NCI-H1092 treated with DMSO at 0.1 percent for 48 hours (cell line): ENCODE data around the gene ZNF79.

Experiments
- DNase-seq: peaks from one replicate; lab custom pipeline; 2025; lab: John Stamatoyannopoulos, UW

ZNF79 gene

DNA sequence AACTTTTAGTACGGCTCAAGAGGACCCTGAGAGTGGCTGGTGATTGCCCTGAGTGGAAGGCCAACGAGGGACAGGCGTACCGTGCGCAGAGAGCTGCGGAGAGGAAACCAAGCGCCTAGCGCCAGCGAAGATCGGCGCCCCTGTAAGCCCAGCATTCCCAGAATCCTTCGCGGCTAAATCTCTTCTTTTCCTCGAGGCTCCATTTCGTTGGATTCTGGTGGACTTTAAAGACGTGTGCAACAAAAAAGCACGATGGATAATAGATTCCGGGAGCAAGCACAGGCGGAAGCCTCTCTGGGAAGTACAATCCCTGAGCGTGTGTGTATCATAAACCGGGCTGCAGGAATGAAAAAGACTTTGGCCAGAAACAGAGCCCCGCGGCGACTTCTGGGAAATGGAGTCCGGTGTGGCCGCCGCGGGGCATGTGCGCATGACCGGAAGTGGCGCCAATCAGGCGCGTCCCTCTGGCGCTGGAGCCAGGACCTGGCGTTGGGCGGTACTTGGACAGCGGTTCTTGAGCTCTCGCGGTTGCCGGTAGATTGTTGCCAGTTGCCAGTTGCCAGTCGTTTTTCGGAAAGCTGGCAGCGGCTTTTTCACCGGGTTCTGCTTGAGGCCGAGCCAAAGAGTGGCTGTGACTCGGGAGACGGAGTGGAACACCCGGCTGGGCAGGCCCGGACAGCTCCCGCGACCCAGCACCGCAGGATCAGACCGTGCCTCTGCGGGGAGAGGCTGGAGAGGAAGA, at the start of gene ZNF79:
Gene ZNF79 (plus strand): TSS at position 449 of the 742 bp plus-strand sequence. CDS start 406 bp downstream, outside the sequence.
- peak; percentile 97 for DNase-seq

DNA sequence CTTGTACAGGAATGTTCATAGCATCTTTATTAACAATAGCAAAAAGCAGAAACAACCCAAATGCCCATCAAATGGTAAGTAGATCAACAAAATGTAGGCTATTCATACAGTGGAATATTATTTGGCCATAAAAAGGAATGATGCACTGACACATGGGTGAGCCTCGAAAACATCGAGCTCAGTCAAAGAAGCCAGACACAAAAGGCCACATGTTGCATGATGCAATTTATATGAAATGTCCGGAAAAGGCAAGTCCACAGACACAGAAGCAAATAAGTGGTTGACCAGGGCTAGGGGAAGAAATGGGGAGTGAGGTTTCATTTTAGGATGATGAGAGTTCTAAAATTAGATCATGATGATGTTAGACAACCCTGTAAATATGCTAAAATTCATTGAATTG, 43.7 kb upstream of the ZNF79 start:
- no peak for DNase-seq

DNA sequence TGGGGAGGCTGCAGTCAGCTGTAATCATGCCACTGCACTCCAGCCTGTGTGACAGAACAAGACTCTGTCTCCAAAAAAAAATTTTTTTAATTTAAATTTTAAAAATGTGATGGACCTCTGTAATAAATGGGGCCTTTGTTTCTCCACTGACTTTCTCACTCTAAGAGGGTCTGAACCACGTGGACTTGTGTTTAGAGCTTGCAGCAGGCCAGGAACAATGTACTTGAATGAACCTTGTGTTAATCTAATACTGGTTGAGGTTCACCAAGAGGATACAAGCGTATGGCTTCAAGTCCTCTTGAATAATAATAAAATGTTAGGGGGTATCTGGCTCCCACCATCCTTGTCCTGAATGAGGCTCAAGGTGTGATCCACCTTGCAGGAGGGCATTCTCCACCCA, 41.6 kb upstream of the ZNF79 start:
- no peak for DNase-seq

DNA sequence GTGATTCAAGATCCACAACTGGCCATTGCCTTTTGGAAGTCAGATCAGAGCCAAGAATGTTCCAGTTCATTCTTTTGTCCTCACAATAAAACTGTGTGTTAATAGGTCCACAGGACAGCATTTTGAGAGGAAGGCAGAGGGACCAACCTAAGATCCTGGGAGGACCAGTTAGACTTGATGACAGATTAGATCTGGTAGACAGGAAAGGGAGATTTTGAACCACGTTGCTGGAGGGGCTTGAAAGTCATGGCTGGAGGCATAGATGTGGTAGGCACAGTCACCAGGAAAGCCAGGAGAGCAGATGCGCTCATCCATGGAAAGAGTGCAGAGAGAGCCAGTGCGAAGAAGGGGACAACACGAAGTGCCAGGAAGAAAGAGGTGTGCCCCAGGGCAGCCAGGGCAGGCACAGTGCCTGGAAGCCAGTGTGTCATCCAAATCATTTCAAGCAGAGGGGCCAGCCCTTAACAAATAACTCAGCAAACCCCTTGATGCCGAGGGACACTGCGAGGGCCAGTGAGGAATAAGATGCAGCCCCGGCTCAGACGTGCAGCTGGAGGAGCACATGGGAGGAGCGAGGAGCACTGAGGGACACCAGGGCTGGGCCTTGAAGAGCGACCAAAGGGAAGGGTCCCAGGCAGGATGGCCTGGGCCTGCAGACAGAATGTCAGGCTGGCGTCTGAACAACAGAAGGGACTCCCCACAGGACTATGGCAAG, 40.0 kb upstream of the ZNF79 start:
- no peak for DNase-seq

DNA sequence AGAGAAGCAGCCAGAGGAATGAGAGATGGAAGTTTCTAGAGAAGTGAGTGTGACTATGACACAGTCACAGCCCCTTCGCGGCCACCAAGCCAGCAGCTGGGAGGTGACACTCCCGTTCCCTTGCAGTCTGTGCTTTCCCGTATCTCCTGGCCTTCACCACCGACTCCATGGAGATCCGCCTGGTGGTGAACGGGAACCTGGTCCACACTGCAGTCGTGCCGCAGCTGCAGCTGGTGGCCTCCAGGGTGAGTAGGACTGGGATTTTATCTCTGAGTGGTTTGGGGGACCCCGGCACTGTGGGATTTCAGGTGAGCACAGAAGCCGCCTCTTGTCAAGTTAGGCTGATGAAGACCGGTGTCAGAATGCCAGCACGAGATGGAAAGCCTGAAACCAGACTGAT, 39.3 kb upstream of the ZNF79 start:
- no peak for DNase-seq

DNA sequence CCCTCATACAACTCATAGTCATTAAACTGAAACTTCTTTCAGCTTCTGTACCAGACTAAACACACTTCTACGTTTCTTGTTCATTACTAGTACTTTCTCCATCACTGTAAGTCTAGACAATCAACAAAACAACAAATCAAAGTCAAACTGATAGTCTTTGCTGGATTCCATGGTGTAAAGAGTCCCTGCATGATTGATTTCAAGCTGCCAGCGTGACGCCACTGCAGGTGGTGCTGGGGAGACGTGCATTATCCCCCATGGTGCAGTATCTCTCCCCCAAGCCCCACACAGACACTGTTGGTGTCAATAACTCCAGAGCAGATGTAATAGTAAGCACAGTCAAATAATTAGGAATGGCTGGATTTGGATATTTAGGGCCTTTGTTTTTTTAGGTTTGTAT, 37.9 kb upstream of the ZNF79 start:
- no peak for DNase-seq

DNA sequence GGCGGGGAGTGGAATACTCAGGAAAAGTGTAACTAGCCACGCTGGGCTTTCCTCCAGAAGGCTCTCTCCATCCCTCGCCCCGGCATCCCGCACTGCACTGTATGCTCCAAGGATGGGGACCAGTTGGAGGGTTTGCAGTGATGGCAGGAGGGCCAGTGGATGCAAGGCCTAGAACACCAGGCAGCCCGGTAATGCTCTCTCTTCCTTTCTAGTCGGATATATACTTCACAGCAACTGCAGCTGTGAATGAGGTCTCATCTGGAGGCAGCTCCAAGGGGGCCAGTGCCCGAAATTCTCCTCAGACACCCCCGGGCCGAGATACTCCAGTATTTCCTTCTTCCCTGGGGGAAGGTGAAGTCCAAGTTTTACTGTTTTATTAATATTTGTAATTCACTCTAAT, 37.2 kb upstream of the ZNF79 start:
- no peak for DNase-seq

DNA sequence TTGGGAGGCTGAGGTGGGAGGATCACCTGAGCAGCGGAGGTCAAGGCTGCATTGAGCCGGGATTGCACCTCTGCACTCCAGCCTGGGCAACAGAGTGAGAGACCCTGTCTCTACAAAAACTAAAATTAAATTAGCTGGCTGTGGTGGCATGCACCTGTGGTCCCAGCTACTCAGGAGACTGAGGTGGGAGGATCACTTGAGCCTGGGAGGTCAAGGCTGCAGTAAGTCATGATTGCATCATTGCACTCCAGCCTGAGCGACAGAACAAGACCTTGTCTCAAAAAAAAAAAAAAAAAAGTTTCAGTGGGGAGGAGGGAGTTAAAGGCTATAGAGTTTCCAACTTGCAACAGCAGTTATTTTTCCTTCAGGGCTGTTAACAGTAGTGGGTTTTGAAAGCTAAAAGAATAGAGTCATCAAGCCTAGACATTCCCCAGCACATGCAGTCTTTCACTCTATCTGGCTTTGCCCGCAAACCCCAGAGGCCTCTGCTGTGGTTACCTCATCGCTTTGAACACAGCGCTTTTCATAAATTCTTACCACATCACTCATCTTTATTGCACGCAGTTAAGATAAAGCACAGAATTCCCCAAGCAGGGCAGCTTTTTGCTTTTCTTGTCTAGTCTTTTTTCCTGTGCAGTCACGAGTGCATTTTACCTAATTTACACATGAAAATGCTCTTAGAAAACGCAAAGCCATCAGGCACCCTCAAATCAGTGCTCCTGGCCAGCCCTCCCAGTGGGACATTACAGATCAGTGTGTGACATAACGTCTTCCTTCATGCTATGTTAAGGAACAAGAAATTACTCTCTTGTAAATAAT, 35.9 kb upstream of the ZNF79 start:
- DNase-seq, result no peak

DNA sequence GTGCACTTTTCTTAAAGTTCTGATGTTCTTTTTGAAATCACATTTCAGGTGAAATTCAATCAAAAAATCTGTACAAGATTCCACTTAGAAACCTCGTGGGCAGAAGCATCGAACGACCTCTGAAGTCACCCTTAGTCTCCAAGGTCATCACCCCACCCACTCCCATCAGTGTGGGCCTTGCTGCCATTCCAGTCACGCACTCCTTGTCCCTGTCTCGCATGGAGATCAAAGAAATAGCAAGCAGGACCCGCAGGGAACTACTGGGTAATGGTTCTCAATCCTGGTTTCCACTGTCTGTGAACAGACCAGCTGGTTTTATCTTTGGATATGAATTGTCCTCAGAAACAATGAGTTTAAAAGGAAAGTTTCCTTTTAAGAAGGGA, 35.3 kb upstream of the ZNF79 start:
- DNase-seq, result no peak

DNA sequence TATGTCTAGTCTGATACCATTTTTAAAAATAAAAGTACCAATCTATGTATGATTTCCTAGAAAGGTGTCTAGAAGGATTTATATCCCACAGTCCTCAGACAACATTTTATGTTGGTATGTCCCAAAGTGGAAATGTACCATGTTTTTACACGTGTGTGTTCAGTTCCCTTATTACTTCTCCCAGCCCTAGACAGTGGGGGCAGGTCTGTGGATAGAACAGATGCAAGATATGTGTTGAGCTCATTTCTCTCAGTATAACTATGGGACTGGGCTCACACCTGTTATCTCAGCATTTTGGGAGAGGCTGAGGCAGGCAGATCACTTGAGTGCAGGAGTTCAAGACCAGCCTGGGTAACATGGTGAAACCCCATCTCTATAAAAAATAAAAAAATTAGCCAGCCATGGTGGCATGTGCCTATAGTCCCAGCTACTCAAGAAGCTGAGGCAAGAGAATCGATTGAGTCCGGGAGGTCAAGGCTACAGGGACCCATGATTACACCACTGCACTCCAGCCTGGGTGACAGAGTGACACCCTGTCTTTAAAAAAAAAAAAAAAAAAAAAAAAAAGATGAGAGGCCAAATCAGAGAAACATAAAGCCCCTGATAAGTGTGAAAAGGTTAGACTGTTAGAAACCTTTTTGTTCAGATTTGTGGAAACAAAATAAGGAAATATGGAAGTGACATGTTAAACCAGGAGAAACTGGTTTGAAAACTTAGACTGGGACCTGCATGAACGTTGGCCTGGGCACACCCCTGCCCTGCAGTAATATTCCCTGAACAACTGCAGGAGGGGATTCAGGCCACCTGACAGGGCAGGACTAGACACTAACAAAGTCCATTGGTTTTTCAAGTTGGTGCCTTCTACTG, 34.6 kb upstream of the ZNF79 start:
- DNase-seq, result no peak

DNA sequence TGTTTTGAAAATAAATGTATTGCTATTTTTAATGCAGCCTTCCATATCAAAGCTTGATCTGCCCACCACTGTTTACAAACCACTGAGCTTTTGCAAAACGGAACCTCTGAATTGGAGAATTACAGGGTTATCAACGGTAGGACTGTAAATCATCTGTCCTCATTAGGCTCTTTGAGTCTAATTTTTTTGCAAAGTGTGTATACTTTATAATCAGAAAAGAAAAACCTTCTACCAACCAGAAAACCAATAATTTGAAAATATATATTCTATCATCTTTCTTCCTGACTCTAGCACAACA, 34.0 kb upstream of the ZNF79 start:
- DNase-seq, result no peak

DNA sequence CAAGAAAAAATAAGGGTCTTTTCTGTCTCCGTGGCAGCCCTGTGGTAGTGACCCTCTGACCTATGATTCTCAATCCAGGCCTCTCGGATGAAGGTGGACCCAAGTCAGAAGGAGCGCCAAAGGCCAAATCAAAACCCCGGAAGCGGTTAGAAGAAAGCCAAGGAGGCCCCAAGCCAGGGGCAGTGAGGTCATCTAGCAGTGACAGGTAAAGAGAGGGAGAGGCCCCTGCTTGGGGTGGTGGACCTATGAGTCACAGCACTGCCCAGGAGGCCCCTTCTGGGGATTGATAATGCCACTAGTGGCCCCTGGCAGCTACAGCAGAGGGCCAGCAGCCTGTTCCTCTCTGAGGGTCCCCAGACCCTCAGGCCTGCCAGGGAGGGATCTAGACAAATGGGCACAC, 33.6 kb upstream of the ZNF79 start:
- no peak for DNase-seq

DNA sequence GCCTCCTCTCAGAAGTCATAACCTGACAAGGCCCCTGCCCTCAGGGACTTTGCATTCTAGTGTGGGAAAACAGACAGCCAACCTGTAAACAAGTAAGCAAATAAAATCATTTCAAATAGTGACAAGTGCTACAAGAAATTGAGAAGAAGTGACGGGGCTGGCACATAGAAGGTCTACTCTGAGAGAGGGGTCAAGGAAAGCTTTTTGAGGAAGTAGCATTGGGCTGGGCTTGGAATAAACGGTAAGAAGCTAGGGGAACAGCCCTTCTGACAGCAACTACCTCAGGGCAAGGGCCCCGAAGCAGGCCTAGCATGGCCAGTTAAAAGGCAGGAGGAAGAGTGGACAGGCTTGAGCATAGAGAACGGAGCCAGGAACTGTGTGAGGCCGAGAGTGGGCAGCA, 32.0 kb upstream of the ZNF79 start:
- no peak for DNase-seq

DNA sequence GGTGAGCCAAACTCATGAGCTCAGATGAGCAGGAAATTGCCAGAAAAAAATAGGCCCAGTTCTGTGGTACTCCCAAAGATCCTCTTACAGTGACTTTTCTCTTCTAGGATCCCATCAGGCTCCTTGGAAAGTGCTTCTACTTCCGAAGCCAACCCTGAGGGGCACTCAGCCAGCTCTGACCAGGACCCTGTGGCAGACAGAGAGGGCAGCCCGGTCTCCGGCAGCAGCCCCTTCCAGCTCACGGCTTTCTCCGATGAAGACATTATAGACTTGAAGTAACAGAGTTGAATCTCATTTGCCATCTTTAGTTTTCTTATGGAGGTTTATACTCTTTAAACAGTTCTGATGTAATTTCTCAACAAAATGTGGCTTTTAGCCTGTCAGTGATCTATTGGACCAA, 31.2 kb upstream of the ZNF79 start:
- DNase-seq, result no peak

DNA sequence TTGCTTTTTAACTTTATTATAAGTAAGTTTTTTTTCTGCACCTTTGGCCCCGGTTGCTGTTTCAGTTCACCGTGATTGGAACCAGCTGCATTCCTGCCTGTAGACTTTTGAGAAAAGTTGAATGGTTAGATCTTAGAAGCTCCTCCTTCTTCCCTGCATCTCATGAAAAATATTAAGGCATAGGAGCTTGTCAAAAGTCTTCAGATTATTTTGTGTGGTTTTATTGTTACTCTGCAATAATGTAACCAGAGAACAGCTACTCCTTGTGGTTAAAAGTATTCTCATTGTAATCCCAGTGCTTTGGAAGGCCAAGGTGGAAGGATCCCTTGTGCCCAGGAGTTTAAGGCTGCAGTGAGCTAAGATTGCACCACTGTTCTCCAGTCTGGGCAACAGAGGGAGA, 30.5 kb upstream of the ZNF79 start:
- DNase-seq, result no peak

DNA sequence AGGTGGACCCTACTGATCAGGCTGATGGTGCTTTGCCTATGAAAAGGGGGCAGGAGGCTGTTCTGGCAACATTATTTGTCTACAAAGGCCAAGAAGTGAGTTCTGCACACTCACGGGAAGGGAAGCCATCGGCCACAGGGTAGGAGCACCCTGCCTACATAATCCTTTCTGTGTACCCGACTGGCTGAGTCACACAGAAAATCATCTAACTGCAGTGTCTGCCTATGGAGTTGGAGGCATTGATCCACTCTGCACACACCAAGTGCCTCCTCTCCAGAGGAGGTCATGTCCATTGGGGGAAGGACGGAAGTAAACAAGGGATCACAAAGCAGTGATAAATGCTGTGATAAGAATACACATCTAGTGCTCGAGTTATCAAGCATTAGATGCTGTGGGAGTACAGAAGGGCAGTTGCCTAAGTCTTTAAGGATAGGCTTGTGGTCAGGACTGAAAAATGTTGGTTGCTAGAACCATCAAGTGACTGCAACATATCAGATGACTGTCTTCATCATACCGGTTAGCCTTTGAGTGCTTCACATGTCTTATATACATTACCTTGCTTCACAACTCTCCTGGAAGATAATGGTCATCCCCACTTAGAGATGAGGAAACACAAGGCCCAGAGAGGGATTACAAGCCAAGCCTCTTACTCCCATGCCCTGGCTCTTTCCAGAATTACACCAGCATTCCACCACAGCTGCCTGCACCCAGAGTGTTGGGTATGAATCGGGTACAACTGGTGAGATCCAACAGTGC, 28.5 kb upstream of the ZNF79 start:
- DNase-seq, result no peak

DNA sequence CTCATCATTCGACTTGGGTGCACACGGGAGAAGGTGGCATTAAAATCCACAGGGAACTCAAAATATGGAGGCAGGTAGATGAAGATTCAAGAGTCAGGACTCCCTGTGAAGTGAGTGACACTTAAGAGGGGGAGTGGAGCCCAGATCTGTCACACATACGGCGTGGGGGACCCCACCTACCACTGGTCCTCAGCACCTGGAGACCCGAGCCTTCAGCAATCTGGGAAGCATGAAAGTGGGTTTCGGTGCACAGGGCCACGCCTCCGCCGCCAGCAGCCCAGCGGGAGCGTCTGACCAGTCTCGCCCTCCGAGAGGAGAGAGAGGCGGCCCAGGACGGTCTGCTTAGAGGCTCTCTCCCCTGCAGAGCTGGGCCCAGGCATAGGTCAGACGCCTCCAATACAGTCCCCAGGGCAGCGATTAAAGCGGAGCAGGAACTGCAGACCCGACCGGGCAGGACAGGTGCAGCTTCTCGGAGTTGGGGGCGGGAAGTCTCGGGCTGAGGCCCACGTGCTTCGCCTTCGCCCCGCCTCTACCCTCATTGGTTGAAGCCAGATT, 27.9 kb upstream of the ZNF79 start:
- no peak for DNase-seq

DNA sequence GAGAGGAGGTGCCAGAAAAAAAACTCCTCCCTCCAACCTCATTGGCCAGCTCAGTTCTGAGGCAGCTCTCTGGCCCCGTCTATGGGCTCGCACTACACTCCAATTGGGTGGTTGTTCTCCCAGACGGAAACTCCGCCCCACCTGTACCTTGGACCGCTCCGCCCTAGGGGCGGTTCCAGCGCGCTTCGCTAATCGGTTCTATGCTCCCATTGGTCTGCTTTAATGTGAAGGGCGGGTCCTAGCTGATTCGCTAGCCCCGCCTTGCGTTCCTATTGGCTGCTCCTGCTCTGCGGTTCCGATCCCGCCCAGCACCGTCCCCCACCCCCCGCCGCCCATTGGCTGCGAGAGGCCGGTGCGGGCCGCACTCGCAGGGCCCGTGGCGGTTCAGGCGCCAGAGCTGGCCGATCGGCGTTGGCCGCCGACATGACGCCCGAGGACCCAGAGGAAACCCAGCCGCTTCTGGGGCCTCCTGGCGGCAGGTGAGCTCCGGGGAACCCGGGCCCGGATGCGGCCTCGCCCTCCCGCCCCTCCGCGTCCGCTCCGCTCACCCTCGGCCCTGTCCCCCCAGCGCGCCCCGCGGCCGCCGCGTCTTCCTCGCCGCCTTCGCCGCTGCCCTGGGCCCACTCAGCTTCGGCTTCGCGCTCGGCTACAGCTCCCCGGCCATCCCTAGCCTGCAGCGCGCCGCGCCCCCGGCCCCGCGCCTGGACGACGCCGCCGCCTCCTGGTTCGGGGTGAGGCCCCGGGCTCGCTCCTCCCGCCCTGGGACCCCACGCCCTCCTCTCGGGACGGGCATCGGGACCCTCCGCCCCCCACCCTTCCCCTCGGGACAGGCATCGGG, 27.2 kb upstream of the ZNF79 start, which contains the start of gene SLC2A8:
Gene SLC2A8 (plus strand): TSS at position 362 of the 838 bp plus-strand sequence. CDS start 62 bp downstream, at position 424.
- DNase-seq, result peak; percentile 100

DNA sequence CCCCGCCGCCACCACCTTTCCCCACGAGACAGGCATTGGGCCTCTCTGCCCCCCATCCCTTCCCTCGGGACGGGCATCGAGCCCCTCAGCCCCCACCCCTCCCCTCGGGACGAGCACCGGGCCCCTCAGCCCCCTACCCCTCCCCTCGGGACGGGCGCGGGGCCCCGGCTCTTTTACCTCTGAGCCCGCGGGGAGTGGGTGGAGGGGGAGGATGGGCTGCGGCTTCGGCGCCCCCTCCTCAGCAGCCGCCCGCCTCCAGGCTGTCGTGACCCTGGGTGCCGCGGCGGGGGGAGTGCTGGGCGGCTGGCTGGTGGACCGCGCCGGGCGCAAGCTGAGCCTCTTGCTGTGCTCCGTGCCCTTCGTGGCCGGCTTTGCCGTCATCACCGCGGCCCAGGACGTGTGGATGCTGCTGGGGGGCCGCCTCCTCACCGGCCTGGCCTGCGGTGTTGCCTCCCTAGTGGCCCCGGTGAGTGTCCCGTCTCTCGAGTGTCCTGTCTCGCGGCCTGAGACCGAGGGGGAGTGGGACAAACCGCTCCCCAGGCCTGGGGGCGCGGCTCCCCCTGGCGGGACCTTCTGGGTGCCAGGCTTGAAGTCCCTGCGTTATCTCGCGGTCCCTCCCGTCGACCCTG, 26.4 kb upstream of the ZNF79 start:
- DNase-seq, result peak; percentile 29

DNA sequence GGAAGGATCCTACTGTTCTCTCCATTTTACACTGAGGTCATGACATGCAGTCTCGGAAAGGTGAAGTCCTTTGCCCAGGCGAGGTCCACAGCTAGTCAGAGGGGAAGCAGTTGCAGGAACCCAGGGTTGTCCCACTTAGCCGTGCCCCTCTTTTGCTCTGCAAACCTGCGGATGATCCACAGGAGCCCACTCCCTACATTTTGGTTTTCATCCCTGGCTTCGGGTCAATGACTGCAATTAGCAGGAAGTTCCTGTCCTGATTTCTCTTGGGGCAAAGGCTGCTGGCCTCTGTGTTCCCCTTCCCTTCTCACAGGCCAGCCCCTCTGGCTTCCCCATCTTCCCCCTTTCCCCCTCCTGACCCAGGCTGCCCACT, 25.9 kb upstream of the ZNF79 start:
- DNase-seq, result no peak
